GM23248 (cell line): ENCODE data around the gene NSF. TPM values are rescaled to one million over a fixed set of nuclear protein-coding genes. Genes with fewer than 3 reads are reported as not detected.

Experiments
- DNase-seq: peaks from one replicate; pipeline ENCODE4 v3.0.0-alpha.2; 2015
- H2AFZ ChIP-seq: fragments of 200-600 bp; sonication (generic); 2 replicates; pipeline ENCODE4 v1.6.1; 2016; ENCODE audit warnings: antibody characterized with exemption
- H3F3A ChIP-seq: fragments of 200-600 bp; sonication (generic); 2 replicates; pipeline ENCODE4 v1.6.1; 2016; ENCODE audit warnings: mild to moderate bottlenecking, antibody characterized with exemption, mixed run types; ENCODE audit not compliant: insufficient read depth
- H3K27ac ChIP-seq: fragments of 200-600 bp; sonication (generic); 2 replicates; pipeline ENCODE4 v1.5.1; 2016; ENCODE audit warnings: mild to moderate bottlenecking
- H3K27me3 ChIP-seq: fragments of 200-600 bp; sonication (generic); replicated peaks from 2 replicates; pipeline ENCODE4 v1.6.1; 2016; ENCODE audit warnings: mild to moderate bottlenecking; ENCODE audit not compliant: insufficient read depth
- H3K36me3 ChIP-seq: fragments of 200-600 bp; sonication (generic); 2 replicates; pipeline ENCODE4 v1.6.1; 2016; ENCODE audit warnings: low read depth, mild to moderate bottlenecking
- H3K4me1 ChIP-seq: fragments of 200-600 bp; sonication (generic); 2 replicates; pipeline ENCODE4 v1.6.1; 2016; ENCODE audit warnings: mild to moderate bottlenecking; ENCODE audit not compliant: insufficient read depth
- H3K4me2 ChIP-seq: fragments of 200-600 bp; sonication (generic); one replicate; pipeline ENCODE4 v1.6.1; 2016; ENCODE audit warnings: mild to moderate bottlenecking; ENCODE audit not compliant: unreplicated experiment
- H3K4me3 ChIP-seq: fragments of 200-600 bp; sonication (generic); 2 replicates; pipeline ENCODE4 v1.5.1; 2016; ENCODE audit warnings: mild to moderate bottlenecking
- H3K79me2 ChIP-seq: fragments of 200-600 bp; sonication (generic); 2 replicates; pipeline ENCODE4 v1.6.1; 2016; ENCODE audit warnings: mild to moderate bottlenecking; ENCODE audit not compliant: insufficient read depth
- H3K9ac ChIP-seq: fragments of 200-600 bp; sonication (generic); 2 replicates; pipeline ENCODE4 v1.6.1; 2016; ENCODE audit warnings: mild to moderate bottlenecking
- H3K9me2 ChIP-seq: fragments of 200-600 bp; sonication (generic); 2 replicates; pipeline ENCODE4 v1.6.1; 2016; ENCODE audit warnings: mixed run types, mild to moderate bottlenecking, moderate library complexity; ENCODE audit not compliant: insufficient read depth
- H3K9me3 ChIP-seq: fragments of 200-600 bp; sonication (generic); one replicate; pipeline ENCODE4 v1.6.1; 2017; ENCODE audit warnings: low read depth
- H4K20me1 ChIP-seq: fragments of 200-600 bp; sonication (generic); 2 replicates; pipeline ENCODE4 v1.6.0; 2016; ENCODE audit not compliant: insufficient read depth
- EZH2 ChIP-seq: fragments of 200-600 bp; sonication (generic); IDR thresholded peaks from 2 replicates; pipeline ENCODE4 v1.6.1; 2018; ENCODE audit warnings: antibody characterized with exemption, mild to moderate bottlenecking; ENCODE audit not compliant: insufficient read depth, poor library complexity, severe bottlenecking
- EZH2phosphoT487 ChIP-seq: fragments of 200-600 bp; sonication (generic); IDR thresholded peaks from 2 replicates; pipeline ENCODE4 v1.6.1; 2018; ENCODE audit warnings: antibody characterized with exemption, moderate library complexity, mild to moderate bottlenecking, low read depth; ENCODE audit not compliant: insufficient read depth
- WGBS, 2 experiments: methylation state at CpG; one replicate each; pipeline ENCODE4 v1.1.6; 2015 to 2017; ENCODE audit warnings: low lambda C conversion rate in 2 of 2, low coverage in 1 of 2; ENCODE audit errors: missing lambda C conversion rate in 2 of 2; 5-methylcytosine and 5-hydroxymethylcytosine counted together
- in situ Hi-C: fragments of 300-500 bp; cut with MboI; formaldehyde crosslinking; loops from 2 replicates; pipeline ENCODE4 v1.15.0; 2020
- polyA plus RNA-seq: library from polyadenylated mRNA; unstranded; fragments of >200 nt; fragmentation: Nextera tagmentation; extraction: Ambion mirVana; gene quantifications from 2 replicates; pipeline ENCODE4 v1.2.1, GENCODE V29; 2016
- total RNA-seq: library from RNA; depleted of rRNA; stranded (reverse); fragments of >200 nt; shearing (Covaris generic); gene quantifications from 2 replicates; pipeline ENCODE4 v1.2.3, GENCODE V29; 2014

NSF gene
- total and polyA plus RNA-seq, 2 experiments from 2014 or later, result 44.2 to 44.9 TPM

GRCh38 chr17:46771561-46772474 is 181.3 kb downstream of the NSF start:
- Histone ChIP-seq H3K9me2 (no peaks in the 10 kb centered on the region), H3K4me1 (no peaks in the 10 kb centered on the region), H3K9ac (peak overlapping the region; percentile 76), H3K79me2 (no peaks in the 10 kb centered on the region), H2AFZ (peak overlapping the region; percentile 75), H4K20me1 (no peaks in the 10 kb centered on the region), H3K4me3 (peak overlapping the region; percentile 68), H3K9me3 (no peaks in the 10 kb centered on the region), H3K27me3 (no peaks in the 10 kb centered on the region), H3F3A (no peaks in the 10 kb centered on the region), H3K36me3 (no peaks in the 10 kb centered on the region), H3K27ac (peak overlapping the region; percentile 33; the same call in 1 of the 2 replicates), H3K4me2 (peak overlapping the region; percentile 72)
- peak; percentile 58 for DNase-seq
- TF ChIP-seq EZH2phosphoT487 (no peak), EZH2 (no peak)
- in situ Hi-C loops, result loop anchor here (10.0 kb wide), 1 partner anchor 53 kb away; no protein-coding TSS in a partner anchor
- WGBS, 2 experiments, result 8 to 9% methylated on average over 42 to 46 of the region's 135 CpGs

- Histone ChIP-seq H3K9me3 (no peaks in the 10 kb centered on the region), H3F3A (no peaks in the 10 kb centered on the region), H3K4me2 (peak overlapping the region; percentile 72), H3K27ac (no peak overlapping the region), H3K36me3 (no peaks in the 10 kb centered on the region), H3K27me3 (no peaks in the 10 kb centered on the region), H3K79me2 (no peaks in the 10 kb centered on the region), H3K9ac (peak overlapping the region; percentile 76; the same call in 1 of the 2 replicates), H3K4me1 (no peaks in the 10 kb centered on the region), H4K20me1 (no peaks in the 10 kb centered on the region), H3K4me3 (peak overlapping the region; percentile 68), H3K9me2 (no peaks in the 10 kb centered on the region), H2AFZ (peak overlapping the region; percentile 75)
- 51 to 61% methylated on average over 16 of the region's 16 CpGs for WGBS, 2 experiments
- TF ChIP-seq EZH2phosphoT487 (no peak), EZH2 (no peak)
- in situ Hi-C loops, result loop anchor here (10.0 kb wide), 1 partner anchor 52 kb away; no protein-coding TSS in a partner anchor
- DNase-seq, result no peak
These were observed 182.2 kb downstream of the NSF start for GRCh38 chr17:46772475-46773220.

GRCh38 chr17:46773221-46773605 is 182.7 kb downstream of the NSF start:
- Histone ChIP-seq H3K4me1 (no peaks in the 10 kb centered on the region), H3K36me3 (no peaks in the 10 kb centered on the region), H2AFZ (no peak overlapping the region), H3K9ac (no peak overlapping the region), H3K27me3 (no peaks in the 10 kb centered on the region), H3F3A (no peaks in the 10 kb centered on the region), H3K4me3 (no peak overlapping the region), H3K27ac (no peak overlapping the region), H3K9me3 (no peaks in the 10 kb centered on the region), H3K9me2 (no peaks in the 10 kb centered on the region), H4K20me1 (no peaks in the 10 kb centered on the region), H3K4me2 (no peak overlapping the region), H3K79me2 (no peaks in the 10 kb centered on the region)
- no peak for DNase-seq
- in situ Hi-C loops, result loop anchor here (10.0 kb wide), 1 partner anchor 52 kb away; no protein-coding TSS in a partner anchor
- TF ChIP-seq EZH2 (no peak), EZH2phosphoT487 (no peak)
- 95 to 99% methylated on average over 6 of the region's 6 CpGs for WGBS, 2 experiments

- no peak overlapping the region for H3K4me2 ChIP-seq
- 93 to 96% methylated on average over 15 of the region's 15 CpGs for WGBS, 2 experiments
These were observed 183.2 kb downstream of the NSF start for GRCh38 chr17:46773676-46774075.

More at GRCh38 chr17:46773676-46774075, 183.2 kb downstream of the NSF start:
- Histone ChIP-seq H3K9me3 (no peaks in the 10 kb centered on the region), H3K4me1 (no peaks in the 10 kb centered on the region), H3K9ac (no peak overlapping the region), H3K9me2 (no peaks in the 10 kb centered on the region), H3K27me3 (no peaks in the 10 kb centered on the region), H3K27ac (no peak overlapping the region), H3K36me3 (no peaks in the 10 kb centered on the region), H3F3A (no peaks in the 10 kb centered on the region), H3K79me2 (no peaks in the 10 kb centered on the region), H4K20me1 (no peaks in the 10 kb centered on the region), H2AFZ (no peak overlapping the region), H3K4me3 (no peak overlapping the region)
- in situ Hi-C loops, result loop anchor here (10.0 kb wide), 1 partner anchor 51 kb away; no protein-coding TSS in a partner anchor
- DNase-seq, result no peak
- TF ChIP-seq EZH2 (no peak), EZH2phosphoT487 (no peak)
